ENCODE results near the gene ANO3.

DNA sequence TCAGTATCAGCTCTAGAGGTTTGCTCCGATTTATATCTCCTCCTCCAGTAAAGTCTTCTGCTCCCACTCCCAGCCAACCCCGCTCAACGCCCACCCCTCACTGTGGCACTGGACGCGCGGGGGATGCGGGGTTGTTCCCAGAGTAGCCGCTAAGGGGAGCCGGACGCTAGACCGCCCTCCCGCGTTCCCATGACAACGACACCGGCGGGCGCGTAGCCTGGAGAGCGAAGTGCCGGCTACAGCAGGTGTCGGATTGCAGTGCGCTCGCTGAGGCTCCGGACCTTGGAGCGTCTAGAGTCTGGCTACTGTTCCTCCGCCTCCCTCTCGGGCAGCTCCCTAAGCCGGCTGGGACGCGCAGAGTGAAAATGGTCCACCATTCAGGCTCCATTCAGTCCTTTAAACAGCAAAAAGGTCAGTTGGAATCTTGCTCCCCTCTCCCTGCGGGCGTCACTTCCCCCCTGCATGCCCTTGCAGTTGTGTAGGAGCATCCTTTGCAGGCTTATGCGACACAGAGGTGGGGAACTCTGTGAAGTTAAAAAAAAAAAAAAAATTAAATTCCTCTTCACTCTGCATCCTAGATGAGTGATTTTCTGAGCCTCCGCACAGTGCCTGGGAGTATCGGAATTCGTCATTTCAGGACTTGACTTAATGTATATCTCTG lies at the start of gene ANO3:
- TF ChIP-seq POLR2A (IDR thresholded peaks at IDR 0.05; ENCODE audit: low read depth, low read length) (no peak), TAF1 (IDR thresholded peaks at IDR 0.05; ENCODE audit: borderline replicate concordance, low read depth, low read length) (no peak)

All from GM12892 (cell line).